ENCODE data around the gene HSPA1A.

Gene HSPA1A

DNA sequence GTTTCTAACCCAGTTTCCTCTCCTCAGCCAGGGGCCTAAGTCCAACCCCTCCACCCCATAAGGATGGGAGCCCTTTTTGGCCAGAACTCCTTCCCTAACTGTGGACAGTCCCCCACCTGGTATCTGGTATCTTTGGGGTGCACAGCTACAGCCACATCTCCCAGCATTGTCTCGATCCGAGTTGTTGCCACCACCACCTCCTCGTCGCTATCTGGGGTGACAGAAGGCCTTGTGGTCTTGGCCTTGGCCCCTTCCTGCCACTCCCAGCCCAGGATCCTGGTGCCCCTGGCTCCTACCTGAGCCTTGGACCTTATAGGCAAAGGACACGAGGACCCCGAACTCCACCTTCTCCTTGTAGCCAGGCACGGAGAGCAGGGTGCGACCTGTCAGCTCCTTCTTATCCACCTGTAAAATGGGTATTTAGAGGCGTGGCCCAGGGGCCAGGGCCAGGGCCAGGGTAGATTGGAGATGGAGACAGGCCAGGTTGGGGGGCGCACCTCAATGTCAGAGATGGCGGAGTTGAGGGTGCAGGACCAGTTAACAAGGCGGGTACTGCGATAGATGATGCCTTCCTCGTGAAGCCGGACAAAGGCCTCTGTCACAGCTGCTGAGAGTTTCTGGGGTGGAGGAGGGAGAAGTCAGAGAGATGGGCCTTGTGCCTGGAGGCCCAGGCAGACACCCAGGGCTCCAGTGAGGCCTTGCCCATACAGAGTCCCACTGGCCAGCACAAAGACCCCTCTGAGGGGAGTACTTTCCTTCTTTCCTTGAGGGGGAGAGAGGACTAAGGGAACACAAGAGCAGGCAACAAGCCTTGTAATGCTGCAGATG lies 31.0 kb upstream of the HSPA1A start:
- TF ChIP-seq, protein P1, sequence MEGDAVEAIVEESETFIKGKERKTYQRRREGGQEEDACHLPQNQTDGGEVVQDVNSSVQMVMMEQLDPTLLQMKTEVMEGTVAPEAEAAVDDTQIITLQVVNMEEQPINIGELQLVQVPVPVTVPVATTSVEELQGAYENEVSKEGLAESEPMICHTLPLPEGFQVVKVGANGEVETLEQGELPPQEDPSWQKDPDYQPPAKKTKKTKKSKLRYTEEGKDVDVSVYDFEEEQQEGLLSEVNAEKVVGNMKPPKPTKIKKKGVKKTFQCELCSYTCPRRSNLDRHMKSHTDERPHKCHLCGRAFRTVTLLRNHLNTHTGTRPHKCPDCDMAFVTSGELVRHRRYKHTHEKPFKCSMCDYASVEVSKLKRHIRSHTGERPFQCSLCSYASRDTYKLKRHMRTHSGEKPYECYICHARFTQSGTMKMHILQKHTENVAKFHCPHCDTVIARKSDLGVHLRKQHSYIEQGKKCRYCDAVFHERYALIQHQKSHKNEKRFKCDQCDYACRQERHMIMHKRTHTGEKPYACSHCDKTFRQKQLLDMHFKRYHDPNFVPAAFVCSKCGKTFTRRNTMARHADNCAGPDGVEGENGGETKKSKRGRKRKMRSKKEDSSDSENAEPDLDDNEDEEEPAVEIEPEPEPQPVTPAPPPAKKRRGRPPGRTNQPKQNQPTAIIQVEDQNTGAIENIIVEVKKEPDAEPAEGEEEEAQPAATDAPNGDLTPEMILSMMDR (IDR thresholded peaks at IDR 0.05) = no peak

DNA sequence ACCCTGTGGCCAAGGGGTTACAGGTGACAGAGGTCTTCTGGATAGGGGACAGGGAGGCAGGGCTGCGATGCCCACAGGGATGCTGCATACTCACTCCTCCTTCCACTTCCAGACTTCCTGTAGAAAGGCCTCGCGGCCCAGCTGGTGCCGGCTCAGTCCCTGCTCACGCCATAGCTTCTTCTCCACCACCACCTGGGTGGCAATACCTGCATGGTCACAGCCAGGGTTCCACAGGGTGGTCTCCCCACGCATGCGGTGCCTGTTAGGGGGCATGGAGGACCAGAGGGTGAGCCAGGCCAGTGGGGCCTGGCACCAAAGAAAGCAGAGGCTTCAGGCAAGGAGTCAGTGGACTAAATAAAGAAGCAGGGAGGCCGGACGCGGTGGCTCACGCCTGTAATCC lies 29.9 kb upstream of the HSPA1A start:
- TF ChIP-seq, protein P1 (IDR thresholded peaks at IDR 0.05) = no peak

DNA sequence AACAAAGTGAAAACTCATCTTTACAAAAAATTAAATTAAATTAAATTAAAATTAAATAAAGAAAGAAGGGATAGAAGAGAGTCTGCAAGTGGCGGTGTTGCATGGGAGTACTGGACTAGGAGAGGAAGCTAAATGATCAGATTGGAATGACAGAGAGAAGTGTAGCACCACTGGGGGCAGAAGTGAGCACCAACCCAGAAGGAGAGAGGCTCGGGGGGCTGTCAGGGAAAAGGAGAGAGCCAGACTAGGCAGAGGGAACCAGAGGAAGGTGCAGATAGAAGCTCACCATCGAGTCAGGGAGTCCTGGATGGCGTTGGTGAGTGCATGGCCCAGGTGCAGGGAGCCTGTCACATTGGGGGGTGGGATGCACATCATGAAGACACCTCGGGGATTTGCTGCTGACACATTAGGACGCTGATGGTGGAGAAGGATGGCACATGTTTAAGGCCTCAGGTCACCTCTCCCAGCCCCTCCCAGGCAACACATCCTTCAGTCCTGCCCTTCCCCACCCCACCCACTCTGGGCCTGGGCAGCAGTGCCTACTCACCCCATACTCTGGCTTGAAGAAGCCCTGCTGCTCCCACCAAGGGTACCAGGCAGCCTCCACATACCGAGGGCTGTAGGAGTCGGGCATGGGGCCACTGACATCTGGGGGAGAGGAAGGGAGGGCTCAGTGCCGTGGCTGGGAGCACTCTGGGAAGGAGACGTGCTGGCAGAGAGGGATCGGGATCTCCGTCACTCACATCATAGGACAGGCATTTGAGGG lies 23.8 kb upstream of the HSPA1A start:
- TF ChIP-seq, protein P1 (IDR thresholded peaks at IDR 0.05) = peak; percentile 50

DNA sequence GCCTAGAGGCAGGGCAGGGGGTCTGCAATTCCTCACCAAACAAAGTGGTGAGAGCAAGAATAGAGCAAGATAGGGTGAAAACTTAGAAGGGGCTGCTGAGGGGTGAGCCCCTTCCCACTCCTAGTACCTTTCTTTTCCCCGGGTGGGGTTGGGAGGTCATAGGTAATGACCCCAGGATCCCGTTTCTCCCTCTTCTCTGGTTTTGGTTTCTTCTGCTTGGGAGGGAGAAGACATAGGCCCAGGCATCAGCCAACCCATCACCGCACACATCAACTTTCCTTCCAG lies 23.3 kb upstream of the HSPA1A start:
- TF ChIP-seq, protein P1 (IDR thresholded peaks at IDR 0.05) = no peak

DNA sequence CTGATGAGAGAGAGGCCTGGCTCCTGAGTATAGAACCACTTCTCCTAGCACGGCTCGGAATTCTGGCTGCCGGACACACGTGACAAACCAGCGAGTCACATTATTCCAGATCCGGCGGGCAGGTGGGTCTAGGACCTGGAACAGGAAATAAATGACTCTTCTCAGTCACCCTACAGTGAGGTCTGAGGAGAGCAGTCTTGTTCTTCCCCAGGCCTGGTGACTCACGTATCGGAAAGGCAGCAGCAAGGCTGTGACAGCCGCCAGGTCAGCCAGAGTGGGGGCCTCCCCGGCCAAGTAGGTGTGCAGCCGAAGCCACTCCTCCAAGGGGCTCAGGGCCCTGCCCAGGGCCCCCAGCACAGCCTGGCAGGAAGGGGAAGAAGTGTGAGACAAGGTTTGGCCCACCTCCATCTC lies 22.6 kb upstream of the HSPA1A start:
- TF ChIP-seq, protein P1 (IDR thresholded peaks at IDR 0.05) = no peak

DNA sequence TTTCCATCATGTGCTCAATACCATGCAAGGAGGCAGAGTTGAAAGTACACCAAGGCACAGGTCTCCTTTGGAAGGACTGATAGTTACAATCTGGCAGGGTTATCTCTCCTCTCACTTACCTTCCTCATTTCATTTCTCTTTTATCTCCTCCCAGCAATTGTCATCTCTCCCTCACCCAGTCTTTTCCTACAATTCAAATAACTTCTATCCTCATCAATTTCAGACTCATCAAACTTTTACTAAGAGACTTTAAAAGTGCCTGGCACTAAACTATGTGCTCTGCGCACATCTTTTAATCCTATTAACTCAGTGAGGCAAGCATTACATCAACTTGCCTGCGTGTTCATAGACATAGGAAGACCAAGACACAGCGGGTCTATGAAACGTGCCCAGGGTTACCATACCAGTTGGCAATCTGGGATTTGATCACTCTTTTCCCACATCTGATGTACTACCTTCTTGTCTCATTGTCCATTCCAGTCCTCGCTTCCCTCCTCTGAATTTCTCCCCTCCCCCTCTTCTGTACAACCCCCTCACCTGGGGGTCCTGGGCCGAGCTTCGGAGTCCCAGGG lies 21.0 kb upstream of the HSPA1A start:
- TF ChIP-seq, protein P1 (IDR thresholded peaks at IDR 0.05) = no peak

DNA sequence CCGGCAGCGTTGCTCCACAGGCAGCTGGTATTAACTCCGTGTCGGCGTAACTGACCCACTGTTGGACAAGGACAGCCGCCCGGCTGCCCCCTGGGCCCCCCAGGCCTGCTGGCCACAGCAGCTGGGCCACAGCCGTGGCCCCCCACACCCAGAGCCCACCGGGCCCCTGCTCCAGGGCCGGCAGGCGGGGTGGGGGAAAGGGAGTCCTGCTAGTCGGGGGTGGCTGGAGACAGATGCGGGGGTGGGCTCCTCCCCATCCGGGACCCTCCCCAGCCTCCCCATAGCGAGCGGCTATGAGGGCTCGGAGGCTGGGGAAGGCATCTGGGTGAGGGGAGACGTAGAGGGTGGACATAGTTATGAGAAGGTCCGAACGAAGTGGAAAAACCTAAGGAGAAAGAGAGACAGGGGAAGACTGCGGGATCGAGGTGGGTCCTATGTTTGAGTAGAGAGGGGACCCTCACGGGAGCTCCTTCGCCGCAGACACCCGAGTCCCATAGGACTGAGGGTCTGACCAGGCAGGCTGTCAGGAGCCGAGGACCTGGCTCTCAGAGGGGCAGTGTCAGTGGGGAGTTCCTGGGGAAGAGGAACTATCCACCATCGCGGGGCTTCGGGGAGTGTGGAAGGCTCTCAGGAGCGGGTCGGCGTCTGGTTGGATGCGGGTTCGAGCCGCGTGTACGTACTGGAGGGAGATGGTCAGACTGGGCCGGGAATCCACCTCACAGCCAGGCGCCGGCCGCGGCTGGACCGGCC lies 20.3 kb upstream of the HSPA1A start:
- TF ChIP-seq, protein P1 (IDR thresholded peaks at IDR 0.05) = no peak
